Measurements from ENCODE around the gene ADAMTS10.

Gene ADAMTS10

GRCh38 chr19:8616861-8617260 is 6.3 kb upstream of the ADAMTS10 start:
- Histone ChIP-seq H3K4me3 (ENCODE audit: low read length) (no peak overlapping the region), H3K27ac (ENCODE audit: low read depth, low read length) (no peak overlapping the region), H3K4me2 (ENCODE audit: low read length) (no peak overlapping the region), H3K9me2 (replicated peaks; ENCODE audit: control insufficient read depth, low read length) (no peaks in the 10 kb centered on the region), H3K9me3 (ENCODE audit: control insufficient read depth, insufficient read depth, low read length) (no peaks in the 10 kb centered on the region), H3K79me2 (ENCODE audit: control insufficient read depth, low read length) (no peaks in the 10 kb centered on the region), H3K36me3 (ENCODE audit: control insufficient read depth, low read length) (no peaks in the 10 kb centered on the region), H3K27me3 (ENCODE audit: control insufficient read depth, low read length) (no peaks in the 10 kb centered on the region), H3F3A (ENCODE audit: control insufficient read depth, insufficient read depth) (no peaks in the 10 kb centered on the region), H3K4me1 (ENCODE audit: control insufficient read depth, low read length) (no peaks in the 10 kb centered on the region), H4K20me1 (ENCODE audit: control insufficient read depth, insufficient read depth, low read depth, low read length) (no peaks in the 10 kb centered on the region)
- TF ChIP-seq EZH2phosphoT487 (IDR thresholded peaks at IDR 0.05; ENCODE audit: borderline replicate concordance, low read length) (no peak), CTCF (IDR thresholded peaks at IDR 0.05; ENCODE audit: low read depth, low read length, poor library complexity, severe bottlenecking) (no peak)

GRCh38 chr19:8615813-8616596 is 5.5 kb upstream of the ADAMTS10 start:
- Histone ChIP-seq H4K20me1 (ENCODE audit: control insufficient read depth, insufficient read depth, low read depth, low read length) (no peaks in the 10 kb centered on the region), H3K36me3 (ENCODE audit: control insufficient read depth, low read length) (no peaks in the 10 kb centered on the region), H3F3A (ENCODE audit: control insufficient read depth, insufficient read depth) (no peaks in the 10 kb centered on the region), H3K9me2 (replicated peaks; ENCODE audit: control insufficient read depth, low read length) (no peaks in the 10 kb centered on the region), H3K27ac (ENCODE audit: low read depth, low read length) (no peak overlapping the region), H3K4me1 (ENCODE audit: control insufficient read depth, low read length) (no peaks in the 10 kb centered on the region), H3K4me2 (ENCODE audit: low read length) (no peak overlapping the region), H3K79me2 (ENCODE audit: control insufficient read depth, low read length) (no peaks in the 10 kb centered on the region), H3K9me3 (ENCODE audit: control insufficient read depth, insufficient read depth, low read length) (no peaks in the 10 kb centered on the region), H3K4me3 (ENCODE audit: low read length) (no peak overlapping the region), H3K27me3 (ENCODE audit: control insufficient read depth, low read length) (no peaks in the 10 kb centered on the region)
- peak; percentile 96 for TF ChIP-seq CTCF (IDR thresholded peaks at IDR 0.05; ENCODE audit: low read depth, low read length, poor library complexity, severe bottlenecking)
- no peak for TF ChIP-seq EZH2phosphoT487 (IDR thresholded peaks at IDR 0.05; ENCODE audit: borderline replicate concordance, low read length)

GRCh38 chr19:8615024-8615423 is 4.5 kb upstream of the ADAMTS10 start:
- H3K4me3 ChIP-seq (ENCODE audit: low read length) = no peak overlapping the region

More at GRCh38 chr19:8615024-8615423, 4.5 kb upstream of the ADAMTS10 start:
- H3K4me1 ChIP-seq (ENCODE audit: control insufficient read depth, low read length) = no peaks in the 10 kb centered on the region
- no peaks in the 10 kb centered on the region for H3K9me2 ChIP-seq (replicated peaks; ENCODE audit: control insufficient read depth, low read length)
- H3K27me3 ChIP-seq (ENCODE audit: control insufficient read depth, low read length) = peaks cover 1% of the 10 kb centered on the region; the same call in 1 of the 2 replicates
- H3K9me3 ChIP-seq (ENCODE audit: control insufficient read depth, insufficient read depth, low read length) = no peaks in the 10 kb centered on the region
- H3K79me2 ChIP-seq (ENCODE audit: control insufficient read depth, low read length) = no peaks in the 10 kb centered on the region
- no peak overlapping the region for H3K4me2 ChIP-seq (ENCODE audit: low read length)
- no peaks in the 10 kb centered on the region for H4K20me1 ChIP-seq (ENCODE audit: control insufficient read depth, insufficient read depth, low read depth, low read length)
- H3K27ac ChIP-seq (ENCODE audit: low read depth, low read length) = no peak overlapping the region
- H3F3A ChIP-seq (ENCODE audit: control insufficient read depth, insufficient read depth) = no peaks in the 10 kb centered on the region
- H3K36me3 ChIP-seq (ENCODE audit: control insufficient read depth, low read length) = no peaks in the 10 kb centered on the region
- TF ChIP-seq EZH2phosphoT487 (IDR thresholded peaks at IDR 0.05; ENCODE audit: borderline replicate concordance, low read length) (no peak), CTCF (IDR thresholded peaks at IDR 0.05; ENCODE audit: low read depth, low read length, poor library complexity, severe bottlenecking) (no peak)

All from DOHH2 (cell line).